ENCODE results near the gene COMP. TPM values are rescaled to one million over a fixed set of nuclear protein-coding genes. Genes with fewer than 3 reads are reported as not detected.

Gene COMP
- total and polyA plus RNA-seq, 8 donors = 0.05 to 3.7 (median 0.54) TPM

DNA sequence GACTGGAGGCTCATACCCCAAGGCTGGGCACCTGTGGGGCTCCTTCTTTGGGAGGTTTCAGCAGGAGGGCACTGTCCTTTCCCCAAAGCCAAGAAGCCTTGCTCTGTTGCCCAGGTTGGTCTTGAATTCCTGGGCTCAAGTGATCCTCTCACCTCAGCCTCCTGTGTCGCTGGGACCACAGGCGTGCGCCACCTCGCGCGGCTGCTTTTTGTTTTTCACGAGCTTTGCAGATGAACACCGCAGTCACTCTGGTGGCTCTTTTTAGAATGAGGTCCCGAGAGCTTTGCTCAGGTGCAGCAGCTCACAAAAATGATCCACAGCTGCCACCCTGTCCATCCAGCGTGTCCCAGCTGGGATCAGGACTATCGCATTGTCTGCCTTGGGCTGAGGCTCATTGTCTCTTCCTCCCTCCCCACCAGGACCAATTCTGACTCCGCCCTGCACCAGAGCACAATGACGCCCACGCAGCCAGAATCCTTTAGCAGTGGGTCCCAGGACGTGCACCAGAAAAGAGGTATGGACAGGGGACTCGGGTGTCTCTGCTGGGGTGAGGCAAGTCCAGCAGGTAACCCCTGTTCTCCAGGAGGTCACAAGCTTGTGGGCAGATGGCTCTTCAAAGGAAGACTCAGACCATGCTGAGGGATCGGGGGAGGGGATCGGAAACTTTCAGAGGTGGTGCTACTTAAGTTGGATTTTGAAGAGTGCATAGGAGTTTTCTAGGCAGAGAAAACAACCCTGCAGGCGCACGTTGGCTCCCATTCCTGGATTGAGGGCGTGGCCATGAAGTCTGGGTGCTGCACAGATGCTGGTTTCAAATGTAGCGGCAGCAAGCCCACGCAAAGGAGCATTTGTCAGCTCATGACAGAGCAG, 41.5 kb downstream of the COMP start:
- no peak for ATAC-seq
- H3K36me3 ChIP-seq = peaks cover 0 to 7% (median 0%) of the 10 kb centered on the region in 3 donors

DNA sequence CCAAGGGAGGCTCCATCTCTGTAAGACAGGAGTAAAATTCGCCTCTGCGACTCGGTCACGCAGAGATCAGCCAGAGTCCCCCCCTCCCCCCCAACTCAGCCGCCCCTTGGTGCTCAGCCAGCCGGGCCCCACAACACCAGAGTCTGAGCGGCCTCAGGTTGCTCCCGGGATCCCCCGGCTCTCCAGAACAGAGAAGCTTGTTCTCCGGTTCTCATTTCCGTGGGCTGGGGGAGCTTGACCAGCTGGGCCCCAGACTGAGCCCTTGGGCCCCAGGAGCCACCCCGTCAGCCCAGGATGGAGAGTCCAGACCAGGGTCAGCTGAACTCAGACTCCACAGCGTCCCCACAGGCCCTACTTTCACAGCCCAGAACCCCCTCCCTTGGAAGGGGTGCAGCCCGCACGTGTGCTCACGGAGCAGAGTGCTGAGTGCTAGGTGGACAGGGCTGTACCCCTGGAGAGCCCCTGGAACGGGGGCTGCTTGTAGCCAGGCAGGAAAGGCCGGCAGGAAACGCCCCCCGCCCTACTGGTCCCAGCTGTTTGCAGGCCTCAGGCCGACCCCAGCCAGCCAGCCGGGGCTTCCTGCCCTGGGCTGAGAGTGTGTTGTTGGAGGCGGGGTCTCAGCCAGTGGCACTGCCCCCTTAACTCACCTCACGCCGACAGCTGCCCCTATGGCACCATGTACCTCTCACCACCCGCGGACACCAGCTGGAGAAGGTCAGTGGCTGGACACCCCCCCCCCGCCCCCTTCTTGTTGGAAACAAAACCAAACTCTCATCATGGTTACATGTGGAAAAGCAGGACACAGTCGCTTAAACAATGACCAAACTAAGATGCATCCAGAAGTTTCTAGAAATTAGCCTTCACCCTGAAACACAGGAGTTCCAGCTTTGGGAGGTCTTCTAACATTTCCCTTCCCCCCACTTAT, 44.4 kb downstream of the COMP start:
- ATAC-seq (no peak), FAIRE-seq (no peak), DNase-seq (peak in 2 of 6 donors; percentile 25 to 71)
- TF ChIP-seq, protein P1, sequence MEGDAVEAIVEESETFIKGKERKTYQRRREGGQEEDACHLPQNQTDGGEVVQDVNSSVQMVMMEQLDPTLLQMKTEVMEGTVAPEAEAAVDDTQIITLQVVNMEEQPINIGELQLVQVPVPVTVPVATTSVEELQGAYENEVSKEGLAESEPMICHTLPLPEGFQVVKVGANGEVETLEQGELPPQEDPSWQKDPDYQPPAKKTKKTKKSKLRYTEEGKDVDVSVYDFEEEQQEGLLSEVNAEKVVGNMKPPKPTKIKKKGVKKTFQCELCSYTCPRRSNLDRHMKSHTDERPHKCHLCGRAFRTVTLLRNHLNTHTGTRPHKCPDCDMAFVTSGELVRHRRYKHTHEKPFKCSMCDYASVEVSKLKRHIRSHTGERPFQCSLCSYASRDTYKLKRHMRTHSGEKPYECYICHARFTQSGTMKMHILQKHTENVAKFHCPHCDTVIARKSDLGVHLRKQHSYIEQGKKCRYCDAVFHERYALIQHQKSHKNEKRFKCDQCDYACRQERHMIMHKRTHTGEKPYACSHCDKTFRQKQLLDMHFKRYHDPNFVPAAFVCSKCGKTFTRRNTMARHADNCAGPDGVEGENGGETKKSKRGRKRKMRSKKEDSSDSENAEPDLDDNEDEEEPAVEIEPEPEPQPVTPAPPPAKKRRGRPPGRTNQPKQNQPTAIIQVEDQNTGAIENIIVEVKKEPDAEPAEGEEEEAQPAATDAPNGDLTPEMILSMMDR (IDR thresholded peaks at IDR 0.05) = no peak
- H3K4me3 ChIP-seq = no peak overlapping the region
- intact Hi-C loops (cut with DNase I) = no loop called here
- no peaks in the 10 kb centered on the region for H3K27me3 ChIP-seq
- WGBS, 2 donors = 88 to 89% methylated on average over 28 to 29 of the region's 29 CpGs
- no peak overlapping the region for H3K27ac ChIP-seq
- H3K36me3 ChIP-seq = no peaks in the 10 kb centered on the region
- no peaks in the 10 kb centered on the region for H3K9me3 ChIP-seq
- peaks cover 12 to 15% (median 13%) of the 10 kb centered on the region in 3 donors for H3K4me1 ChIP-seq

More for the DNA sequence above, 41.5 kb downstream of the COMP start:
- TF ChIP-seq, protein P1 (IDR thresholded peaks at IDR 0.05) = no peak
- Histone ChIP-seq H3K27ac (no peak overlapping the region), H3K4me1 (no peaks in the 10 kb centered on the region), H3K4me3 (no peak overlapping the region), H3K9me3 (no peaks in the 10 kb centered on the region), H3K27me3 (no peaks in the 10 kb centered on the region)
- intact Hi-C loops (cut with DNase I) = no loop called here
- FAIRE-seq = no peak
- peak in 1 of 6 donors; percentile 19 for DNase-seq
- WGBS, 2 donors = 95 to 96% methylated on average over 23 of the region's 23 CpGs

DNA sequence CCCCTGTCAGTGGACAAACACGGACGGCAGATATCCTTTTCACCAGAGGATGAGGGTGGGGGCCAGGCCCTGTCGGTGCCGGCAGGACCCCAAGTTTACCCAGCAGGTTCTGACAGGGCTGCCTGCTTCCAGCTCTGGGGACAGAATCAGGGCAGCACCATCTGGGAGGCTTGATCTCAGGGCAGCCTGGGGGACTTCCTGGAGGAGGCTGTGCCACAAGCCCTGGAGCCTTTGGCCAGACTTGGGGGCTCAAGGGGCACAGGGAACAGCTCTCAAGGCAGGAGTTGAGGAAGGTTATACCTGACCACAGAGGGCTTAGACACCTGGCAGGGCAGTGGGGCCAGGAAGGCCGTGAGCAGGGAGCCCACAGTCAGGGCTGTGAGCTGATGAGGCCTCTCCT, 45.2 kb downstream of the COMP start:
- peak in 1 of 6 donors; percentile 20 for DNase-seq
- 92 to 95% methylated on average over 5 of the region's 5 CpGs for WGBS, 2 donors
- intact Hi-C loops (cut with DNase I) = no loop called here
- TF ChIP-seq, protein P1 (IDR thresholded peaks at IDR 0.05) = no peak
- Histone ChIP-seq H3K4me3 (no peak overlapping the region), H3K27me3 (no peaks in the 10 kb centered on the region), H3K9me3 (no peaks in the 10 kb centered on the region), H3K27ac (no peak overlapping the region), H3K36me3 (no peaks in the 10 kb centered on the region), H3K4me1 (peaks cover 18 to 22% (median 20%) of the 10 kb centered on the region in 3 donors)
- no peak for FAIRE-seq
- no peak for ATAC-seq

DNA sequence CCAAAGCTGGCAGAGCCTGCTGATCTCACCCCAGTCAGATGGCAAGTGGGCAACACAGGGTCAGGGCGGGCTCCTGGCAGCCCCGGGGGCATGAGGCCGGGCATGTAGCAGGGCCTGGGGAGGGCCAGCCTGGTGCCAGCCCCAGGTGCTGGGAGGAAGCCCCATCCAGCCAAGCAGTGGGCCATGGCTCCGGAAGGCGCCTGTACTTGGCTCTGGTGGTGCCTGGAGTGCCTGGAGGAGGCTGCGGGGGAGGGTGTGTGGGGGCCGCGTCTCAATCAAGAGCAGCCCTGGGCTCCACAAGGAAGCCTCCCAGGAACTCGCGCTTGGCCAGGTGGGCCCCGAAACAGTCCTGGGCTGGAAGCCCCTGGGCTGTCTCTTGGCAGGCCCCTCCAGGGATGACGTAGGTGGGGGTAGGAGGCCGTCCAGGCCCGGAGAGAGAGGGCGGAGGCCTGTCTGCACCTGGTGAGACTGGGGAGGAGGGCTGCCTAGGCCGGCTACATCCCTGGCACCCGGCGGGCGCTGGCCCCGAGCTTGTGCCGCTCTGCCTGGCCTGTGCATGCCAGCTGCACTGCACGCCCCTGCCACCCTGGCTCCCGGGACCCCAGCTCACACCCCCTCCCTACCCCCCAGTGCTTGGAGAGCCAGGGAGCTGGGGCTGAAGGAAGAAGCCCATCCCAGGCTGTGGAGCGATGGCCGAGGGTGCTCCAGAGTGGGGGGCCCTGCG, 45.9 kb downstream of the COMP start:
- TF ChIP-seq, protein P1 (IDR thresholded peaks at IDR 0.05) = no peak
- FAIRE-seq (no peak), ATAC-seq (no peak), DNase-seq (peak in 2 of 6 donors; percentile 31 to 81)
- 92 to 95% methylated on average over 23 to 26 of the region's 26 CpGs for WGBS, 2 donors
- Histone ChIP-seq H3K36me3 (no peaks in the 10 kb centered on the region), H3K4me1 (peaks cover 24 to 30% (median 27%) of the 10 kb centered on the region in 3 donors), H3K27ac (no peak overlapping the region), H3K27me3 (no peaks in the 10 kb centered on the region), H3K9me3 (no peaks in the 10 kb centered on the region), H3K4me3 (no peak overlapping the region)
- intact Hi-C loops (cut with DNase I) = no loop called here

Measured in pancreas (tissue), 10 donors.